Effector memory CD8-positive, alpha-beta T cell (primary cell): Measurements from ENCODE around the gene LRRC61.
A peak's percentile ranks its signal among the peaks of the same experiment; 100 is the strongest.

Experiments used
- ATAC-seq: fragments of 150-1000 bp; cut with Tn5 transposase; replicated peaks from 2 replicates; pipeline ENCODE4 v1.10.0; 2021; ENCODE audit warnings: mild to moderate bottlenecking, moderate library complexity
- DNase-seq, 3 experiments: peaks; one replicate each; pipeline ENCODE4 v3.0.0; 2021
- H3K27ac Mint-ChIP-seq, 2 donors: one replicate each; pipeline ENCODE4 v1.8.0; 2022; ENCODE audit warnings: mild to moderate bottlenecking in 2 of 2, mixed read lengths in 2 of 2, moderate library complexity in 2 of 2
- H3K27me3 Mint-ChIP-seq, 2 donors: one replicate each; pipeline ENCODE4 v1.8.0; 2022; ENCODE audit warnings: mixed read lengths in 2 of 2
- H3K36me3 Mint-ChIP-seq: one replicate; pipeline ENCODE4 v1.8.0; 2022; ENCODE audit warnings: mild to moderate bottlenecking, moderate library complexity, mixed read lengths; ENCODE audit not compliant: insufficient read depth
- H3K4me1 Mint-ChIP-seq, 2 donors: one replicate each; pipeline ENCODE4 v1.8.0; 2022; ENCODE audit warnings: low read depth in 2 of 2, mixed read lengths in 2 of 2
- H3K4me3 Mint-ChIP-seq, 2 donors: one replicate each; pipeline ENCODE4 v1.8.0; 2022; ENCODE audit warnings: mild to moderate bottlenecking in 2 of 2, mixed read lengths in 2 of 2, moderate library complexity in 2 of 2
- H3K9me3 Mint-ChIP-seq, 2 donors: one replicate each; pipeline ENCODE4 v1.8.0; 2022; ENCODE audit warnings: mixed read lengths in 2 of 2

The LRRC61 gene

GRCh38 chr7:150368884-150369747 is 46.0 kb downstream of the LRRC61 start:
- DNase-seq (peak in 2 of 3 experiments; percentile 33 to 34), ATAC-seq (peak; percentile 51)
- Mint-ChIP-seq H3K36me3 (peaks cover 21% of the 10 kb centered on the region), H3K4me3 (peak overlapping the region; percentile 91), H3K4me1 (peaks cover 27 to 28% of the 10 kb centered on the region in 2 donors), H3K9me3 (no peaks in the 10 kb centered on the region), H3K27ac (peak overlapping the region; percentile 89 to 92), H3K27me3 (no peaks in the 10 kb centered on the region)

DNA sequence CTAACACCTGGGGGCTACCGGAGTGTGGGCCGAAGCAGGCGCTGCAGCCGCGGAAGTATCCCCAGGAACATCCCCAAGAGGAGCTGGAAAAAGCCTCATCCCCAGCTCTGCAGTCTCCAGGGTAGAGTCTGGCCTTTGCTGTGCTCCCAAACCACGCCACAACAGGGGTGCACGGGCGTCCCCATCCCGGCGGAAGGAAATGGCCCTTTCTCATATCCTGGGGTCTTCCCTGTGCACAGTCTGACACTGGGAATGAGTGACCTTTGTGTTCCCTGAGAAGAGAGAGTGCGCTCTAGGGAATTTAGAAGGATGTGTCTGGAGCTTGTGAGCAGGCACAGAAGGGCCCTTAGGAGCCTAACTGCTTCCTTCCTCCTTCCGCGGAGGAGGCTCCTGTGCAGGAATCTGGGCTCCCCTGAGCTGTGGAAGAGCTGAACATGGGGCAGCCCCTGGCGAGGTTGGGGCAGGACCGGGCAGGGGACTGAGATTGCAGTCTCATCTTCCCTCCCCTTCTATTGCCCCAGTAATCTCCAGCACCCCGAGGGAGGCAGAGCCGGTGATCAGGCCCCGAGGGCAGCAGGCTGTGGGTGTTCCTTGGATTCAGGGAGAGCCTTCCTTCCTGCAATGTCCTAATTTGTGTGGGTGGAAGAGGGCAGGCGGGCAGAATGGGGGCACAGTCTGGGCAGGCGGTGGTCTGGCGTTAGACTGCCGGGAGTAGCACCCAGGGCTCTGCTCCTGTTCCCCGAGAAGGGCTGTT is 46.8 kb downstream of the LRRC61 start:
- H3K4me3 Mint-ChIP-seq: peak overlapping the region; percentile 91
- ATAC-seq (no peak), DNase-seq (no peak)
- peaks cover 28% of the 10 kb centered on the region in 2 donors for H3K4me1 Mint-ChIP-seq
- H3K27me3 Mint-ChIP-seq: no peaks in the 10 kb centered on the region
- H3K36me3 Mint-ChIP-seq: peaks cover 21% of the 10 kb centered on the region
- H3K9me3 Mint-ChIP-seq: no peaks in the 10 kb centered on the region
- peak overlapping the region; percentile 89 to 92 for H3K27ac Mint-ChIP-seq

DNA sequence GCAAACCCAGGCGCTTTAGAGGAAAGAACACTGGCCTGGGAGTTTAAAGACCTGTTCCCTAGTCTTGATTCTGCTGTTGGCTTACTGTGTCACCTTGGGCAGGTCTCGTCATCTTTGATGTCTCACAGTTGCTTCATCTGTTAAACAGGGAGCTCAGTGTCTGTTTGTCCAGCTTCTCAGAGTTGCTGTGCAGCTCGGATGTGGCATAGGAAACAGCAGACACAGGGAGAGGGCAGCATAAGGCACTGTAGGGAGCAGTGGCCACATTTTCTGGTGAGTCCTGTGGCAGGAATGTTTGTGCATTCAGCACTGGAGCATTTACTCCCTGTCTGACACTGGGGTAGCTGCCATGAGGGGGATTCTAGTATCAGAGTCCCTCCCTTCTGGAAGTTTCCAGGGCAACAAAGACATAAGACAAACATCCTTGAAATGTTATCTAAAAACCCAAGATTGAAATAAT is 47.5 kb downstream of the LRRC61 start:
- peaks cover 21% of the 10 kb centered on the region for H3K36me3 Mint-ChIP-seq
- peaks cover 28% of the 10 kb centered on the region in 2 donors for H3K4me1 Mint-ChIP-seq
- DNase-seq (no peak), ATAC-seq (no peak)
- no peaks in the 10 kb centered on the region for H3K9me3 Mint-ChIP-seq
- H3K27me3 Mint-ChIP-seq: no peaks in the 10 kb centered on the region
- no peak overlapping the region for H3K27ac Mint-ChIP-seq
- peak overlapping the region in 1 of 2 donors; percentile 19 for H3K4me3 Mint-ChIP-seq

DNA sequence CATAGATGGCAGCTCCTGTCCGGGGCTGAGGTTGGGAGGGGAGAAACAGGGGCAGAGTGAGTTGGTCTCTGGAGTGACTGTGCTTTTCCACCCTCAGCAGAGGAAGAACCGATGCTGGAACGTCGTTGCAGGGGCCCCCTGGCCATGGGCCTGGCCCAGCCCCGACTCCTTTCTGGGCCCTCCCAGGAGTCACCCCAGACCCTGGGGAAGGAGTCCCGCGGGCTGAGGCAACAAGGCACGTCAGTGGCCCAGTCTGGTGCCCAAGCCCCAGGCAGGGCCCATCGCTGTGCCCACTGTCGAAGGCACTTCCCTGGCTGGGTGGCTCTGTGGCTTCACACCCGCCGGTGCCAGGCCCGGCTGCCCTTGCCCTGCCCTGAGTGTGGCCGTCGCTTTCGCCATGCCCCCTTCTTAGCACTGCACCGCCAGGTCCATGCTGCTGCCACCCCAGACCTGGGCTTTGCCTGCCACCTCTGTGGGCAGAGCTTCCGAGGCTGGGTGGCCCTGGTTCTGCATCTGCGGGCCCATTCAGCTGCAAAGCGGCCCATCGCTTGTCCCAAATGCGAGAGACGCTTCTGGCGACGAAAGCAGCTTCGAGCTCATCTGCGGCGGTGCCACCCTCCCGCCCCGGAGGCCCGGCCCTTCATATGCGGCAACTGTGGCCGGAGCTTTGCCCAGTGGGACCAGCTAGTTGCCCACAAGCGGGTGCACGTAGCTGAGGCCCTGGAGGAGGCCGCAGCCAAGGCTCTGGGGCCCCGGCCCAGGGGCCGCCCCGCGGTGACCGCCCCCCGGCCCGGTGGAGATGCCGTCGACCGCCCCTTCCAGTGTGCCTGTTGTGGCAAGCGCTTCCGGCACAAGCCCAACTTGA is 48.2 kb downstream of the LRRC61 start:
- no peak for DNase-seq
- no peak for ATAC-seq
- peaks cover 21% of the 10 kb centered on the region for H3K36me3 Mint-ChIP-seq
- H3K4me1 Mint-ChIP-seq: peaks cover 28 to 33% of the 10 kb centered on the region in 2 donors
- H3K27me3 Mint-ChIP-seq: no peaks in the 10 kb centered on the region
- no peaks in the 10 kb centered on the region for H3K9me3 Mint-ChIP-seq
- H3K27ac Mint-ChIP-seq: no peak overlapping the region
- no peak overlapping the region for H3K4me3 Mint-ChIP-seq

GRCh38 chr7:150371996-150372270 is 48.8 kb downstream of the LRRC61 start:
- no peak overlapping the region for H3K4me3 Mint-ChIP-seq
- H3K4me1 Mint-ChIP-seq: peaks cover 28 to 33% of the 10 kb centered on the region in 2 donors
- ATAC-seq (no peak), DNase-seq (no peak)
- no peaks in the 10 kb centered on the region for H3K27me3 Mint-ChIP-seq
- H3K27ac Mint-ChIP-seq: no peak overlapping the region
- no peaks in the 10 kb centered on the region for H3K9me3 Mint-ChIP-seq
- peaks cover 21% of the 10 kb centered on the region for H3K36me3 Mint-ChIP-seq

GRCh38 chr7:150372271-150373048 is 49.3 kb downstream of the LRRC61 start:
- Mint-ChIP-seq H3K9me3 (no peaks in the 10 kb centered on the region), H3K27ac (no peak overlapping the region), H3K4me1 (peaks cover 29 to 31% of the 10 kb centered on the region in 2 donors), H3K27me3 (no peaks in the 10 kb centered on the region), H3K36me3 (peaks cover 16% of the 10 kb centered on the region), H3K4me3 (no peak overlapping the region)
- no peak for ATAC-seq
- no peak for DNase-seq

- ATAC-seq: no peak
- peaks cover 32% of the 10 kb centered on the region in 2 donors for H3K4me1 Mint-ChIP-seq
- H3K27me3 Mint-ChIP-seq: no peaks in the 10 kb centered on the region
- H3K27ac Mint-ChIP-seq: peak overlapping the region in 1 of 2 donors; percentile 90
- no peak for DNase-seq
- H3K9me3 Mint-ChIP-seq: no peaks in the 10 kb centered on the region
- H3K4me3 Mint-ChIP-seq: no peak overlapping the region
- H3K36me3 Mint-ChIP-seq: peaks cover 10% of the 10 kb centered on the region
Measured at GRCh38 chr7:150373049-150373801, 50.1 kb downstream of the LRRC61 start.

- H3K4me1 Mint-ChIP-seq: peaks cover 31 to 34% of the 10 kb centered on the region in 2 donors
- no peak overlapping the region for H3K4me3 Mint-ChIP-seq
- ATAC-seq (no peak), DNase-seq (no peak)
- peak overlapping the region in 1 of 2 donors; percentile 90 for H3K27ac Mint-ChIP-seq
- H3K27me3 Mint-ChIP-seq: no peaks in the 10 kb centered on the region
- peaks cover 10% of the 10 kb centered on the region for H3K36me3 Mint-ChIP-seq
- H3K9me3 Mint-ChIP-seq: no peaks in the 10 kb centered on the region
Measured at GRCh38 chr7:150374026-150374425, 50.9 kb downstream of the LRRC61 start.

GRCh38 chr7:150374472-150374871 is 51.3 kb downstream of the LRRC61 start:
- Mint-ChIP-seq H3K27me3 (no peaks in the 10 kb centered on the region), H3K27ac (peak overlapping the region in 1 of 2 donors; percentile 90), H3K4me3 (no peak overlapping the region), H3K4me1 (peaks cover 27 to 29% of the 10 kb centered on the region in 2 donors), H3K36me3 (peaks cover 8% of the 10 kb centered on the region), H3K9me3 (no peaks in the 10 kb centered on the region)
- ATAC-seq (no peak), DNase-seq (no peak)

- peak overlapping the region; percentile 32 to 42 for H3K27ac Mint-ChIP-seq
- no peak overlapping the region for H3K4me3 Mint-ChIP-seq
- DNase-seq (no peak), ATAC-seq (no peak)
- no peaks in the 10 kb centered on the region for H3K9me3 Mint-ChIP-seq
- peaks cover 11% of the 10 kb centered on the region for H3K36me3 Mint-ChIP-seq
- H3K4me1 Mint-ChIP-seq: peaks cover 23 to 28% of the 10 kb centered on the region in 2 donors
- H3K27me3 Mint-ChIP-seq: no peaks in the 10 kb centered on the region
Measured at GRCh38 chr7:150375662-150376521, 52.7 kb downstream of the LRRC61 start.

- ATAC-seq: no peak
- no peaks in the 10 kb centered on the region for H3K9me3 Mint-ChIP-seq
- peaks cover 23 to 27% of the 10 kb centered on the region in 2 donors for H3K4me1 Mint-ChIP-seq
- H3K36me3 Mint-ChIP-seq: peaks cover 11% of the 10 kb centered on the region
- peak overlapping the region; percentile 32 to 42 for H3K27ac Mint-ChIP-seq
- H3K27me3 Mint-ChIP-seq: no peaks in the 10 kb centered on the region
- no peak for DNase-seq
- no peak overlapping the region for H3K4me3 Mint-ChIP-seq
Measured at GRCh38 chr7:150376560-150376959, 53.4 kb downstream of the LRRC61 start.
